Measurements from ENCODE around the gene SLC7A10.
"Not testable (repeated sequence)": the region's sequence is repeated elsewhere in the genome, so short reads cannot be mapped to it uniquely, and the experiment has no call there.

Gene SLC7A10

DNA sequence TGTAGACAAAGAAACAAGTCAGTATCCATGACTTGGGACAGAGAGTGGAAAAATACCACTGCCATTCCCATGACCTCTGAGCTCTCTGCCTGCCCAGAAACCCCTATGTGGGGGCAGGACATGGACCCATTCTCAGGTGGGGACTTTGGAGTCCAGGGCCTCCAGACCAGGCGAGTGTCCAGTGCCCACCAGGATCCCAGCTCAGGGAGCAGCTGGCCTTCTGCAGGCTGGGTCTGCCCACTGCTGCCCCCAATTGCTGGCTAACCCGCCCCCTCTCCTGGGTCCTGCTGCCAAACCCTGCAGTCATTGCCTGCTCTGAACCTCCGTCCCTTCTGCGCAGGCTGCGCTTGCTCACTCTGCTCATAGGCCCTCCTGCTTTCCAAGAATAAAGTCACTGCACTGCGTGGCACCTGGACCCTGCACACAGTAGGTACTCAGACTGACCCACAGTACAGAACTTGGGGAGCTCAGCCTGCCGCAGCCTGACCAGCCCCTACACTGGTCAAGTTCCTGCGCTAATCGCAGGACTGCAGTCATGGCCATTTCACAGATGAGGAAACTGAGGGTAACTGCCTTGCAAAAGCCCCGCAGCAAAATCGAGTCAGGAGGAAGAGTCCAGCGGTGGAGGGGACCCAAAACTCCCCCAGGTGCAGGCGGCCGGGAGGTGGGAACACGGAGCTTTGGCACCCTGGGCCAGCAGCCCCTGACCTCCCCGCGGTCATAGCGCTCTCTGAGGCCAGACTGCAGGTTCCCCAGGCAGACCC, 774 bp downstream of the SLC7A10 start:
- no peak overlapping the region for H3K4me2 ChIP-seq (ENCODE audit: low read length)
- no peak for TF ChIP-seq EZH2phosphoT487 (IDR thresholded peaks at IDR 0.05; ENCODE audit: low read depth)
- TF ChIP-seq CTCF (IDR thresholded peaks at IDR 0.05; ENCODE audit: low read depth, low read length): no peak

DNA sequence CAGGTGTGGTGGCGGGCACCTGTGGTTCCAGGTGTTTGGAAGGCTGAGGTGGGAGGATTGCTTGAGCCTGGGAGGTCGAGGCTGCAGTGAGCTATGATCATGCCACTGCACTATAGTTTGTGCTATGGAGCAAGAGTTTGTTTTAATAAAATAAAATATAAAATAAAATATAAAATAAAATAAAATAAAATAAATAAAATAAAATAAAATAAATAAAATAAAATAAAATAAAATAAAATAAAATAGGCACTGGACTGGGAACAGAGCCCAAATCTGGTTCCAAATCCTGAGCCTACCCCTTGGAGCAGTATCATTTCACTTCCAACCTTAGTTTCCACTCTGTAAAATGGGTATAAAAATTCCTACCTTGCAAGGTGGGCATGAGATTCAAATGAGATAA, 3.4 kb downstream of the SLC7A10 start:
- H3K9ac ChIP-seq (ENCODE audit: low read length); H3K36me3 ChIP-seq (replicated peaks; ENCODE audit: low read depth, low read length); H4K20me1 ChIP-seq (ENCODE audit: insufficient read depth, low read length); H3K4me2 ChIP-seq (ENCODE audit: low read length); H2AFZ ChIP-seq (ENCODE audit: low read depth, low read length); H3K4me3 ChIP-seq (ENCODE audit: low read length); H3K27ac ChIP-seq (ENCODE audit: low read length); H3K9me3 ChIP-seq (ENCODE audit: insufficient read depth, low read length); H3K4me1 ChIP-seq (ENCODE audit: low read length); H3K79me2 ChIP-seq (ENCODE audit: low read length): not testable (repeated sequence)
- peaks cover 13% of the 10 kb centered on the region for H3K27me3 ChIP-seq (ENCODE audit: low read depth, low read length)

More for the DNA sequence above, 774 bp downstream of the SLC7A10 start:
- peaks cover 3% of the 10 kb centered on the region for H3K36me3 ChIP-seq (replicated peaks; ENCODE audit: low read depth, low read length)
- 0 out of 2 replicates have a peak, but pooled peaks cover 14% of the 10 kb centered on the region for H3K9me3 ChIP-seq (ENCODE audit: insufficient read depth, low read length)
- H3K4me1 ChIP-seq (ENCODE audit: low read length): no peaks in the 10 kb centered on the region
- no peak overlapping the region for H3K4me3 ChIP-seq (ENCODE audit: low read length)
- no peaks in the 10 kb centered on the region for H3K79me2 ChIP-seq (ENCODE audit: low read length)
- no peak overlapping the region for H2AFZ ChIP-seq (ENCODE audit: low read depth, low read length)
- no peak overlapping the region for H3K9ac ChIP-seq (ENCODE audit: low read length)
- no peak overlapping the region for H3K27ac ChIP-seq (ENCODE audit: low read length)
- H3K27me3 ChIP-seq (ENCODE audit: low read depth, low read length): peaks cover 25% of the 10 kb centered on the region
- H4K20me1 ChIP-seq (ENCODE audit: insufficient read depth, low read length): no peaks in the 10 kb centered on the region

- H3K9me3 ChIP-seq (ENCODE audit: insufficient read depth, low read length): no peaks in the 10 kb centered on the region
- no peaks in the 10 kb centered on the region for H3K36me3 ChIP-seq (replicated peaks; ENCODE audit: low read depth, low read length)
- H3K4me1 ChIP-seq (ENCODE audit: low read length): no peaks in the 10 kb centered on the region
- H3K79me2 ChIP-seq (ENCODE audit: low read length): no peaks in the 10 kb centered on the region
- no peaks in the 10 kb centered on the region for H4K20me1 ChIP-seq (ENCODE audit: insufficient read depth, low read length)
- H3K4me2 ChIP-seq (ENCODE audit: low read length): no peak overlapping the region
- H3K4me3 ChIP-seq (ENCODE audit: low read length): no peak overlapping the region
- H3K27me3 ChIP-seq (ENCODE audit: low read depth, low read length): peaks cover 13% of the 10 kb centered on the region
- no peak overlapping the region for H2AFZ ChIP-seq (ENCODE audit: low read depth, low read length)
- TF ChIP-seq CTCF (IDR thresholded peaks at IDR 0.05; ENCODE audit: low read depth, low read length) (no peak), EZH2phosphoT487 (IDR thresholded peaks at IDR 0.05; ENCODE audit: low read depth) (no peak)
- no peak overlapping the region for H3K9ac ChIP-seq (ENCODE audit: low read length)
- no peak overlapping the region for H3K27ac ChIP-seq (ENCODE audit: low read length)
Measured at GRCh38 chr19:33221638-33222037, 4.0 kb downstream of the SLC7A10 start.

DNA sequence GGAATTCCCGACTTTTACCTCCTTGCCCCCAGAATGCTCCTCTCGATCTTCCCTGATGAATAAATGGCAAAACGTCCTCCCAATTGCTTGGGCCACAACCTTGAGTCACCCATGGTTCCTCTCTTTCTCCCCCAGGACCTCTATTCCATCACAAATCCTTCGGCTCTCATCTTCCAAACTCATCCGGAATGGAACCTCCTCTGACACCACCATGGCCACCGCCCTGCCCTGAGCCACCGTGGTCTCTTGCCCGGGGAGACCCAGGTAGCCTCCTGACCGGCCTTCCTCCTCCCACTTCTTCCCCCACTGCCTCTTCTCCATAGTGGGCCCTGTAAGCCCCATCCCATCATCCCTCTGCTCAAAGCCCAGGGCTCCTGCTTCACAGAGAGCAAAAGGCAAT, 4.9 kb downstream of the SLC7A10 start:
- H3K9me3 ChIP-seq (ENCODE audit: insufficient read depth, low read length): no peaks in the 10 kb centered on the region
- H3K4me3 ChIP-seq (ENCODE audit: low read length): no peak overlapping the region
- no peak overlapping the region for H3K27ac ChIP-seq (ENCODE audit: low read length)
- no peaks in the 10 kb centered on the region for H3K79me2 ChIP-seq (ENCODE audit: low read length)
- H3K4me2 ChIP-seq (ENCODE audit: low read length): no peak overlapping the region
- H4K20me1 ChIP-seq (ENCODE audit: insufficient read depth, low read length): no peaks in the 10 kb centered on the region
- no peak overlapping the region for H2AFZ ChIP-seq (ENCODE audit: low read depth, low read length)
- H3K36me3 ChIP-seq (replicated peaks; ENCODE audit: low read depth, low read length): no peaks in the 10 kb centered on the region
- H3K9ac ChIP-seq (ENCODE audit: low read length): no peak overlapping the region
- H3K27me3 ChIP-seq (ENCODE audit: low read depth, low read length): peaks cover 13% of the 10 kb centered on the region
- TF ChIP-seq CTCF (IDR thresholded peaks at IDR 0.05; ENCODE audit: low read depth, low read length) (no peak), EZH2phosphoT487 (IDR thresholded peaks at IDR 0.05; ENCODE audit: low read depth) (no peak)
- no peaks in the 10 kb centered on the region for H3K4me1 ChIP-seq (ENCODE audit: low read length)

All from OCI-LY3 (cell line).